ENCODE measurements around the gene TMC6.

The TMC6 gene

GRCh38 chr17:78132767-78133178 is 4.2 kb upstream of the TMC6 start:
- peak overlapping the region; percentile 72 for H3K4me3 ChIP-seq (replicated peaks; ENCODE audit: low read depth, low read length)
- peaks cover 36% of the 10 kb centered on the region for H3K36me3 ChIP-seq (ENCODE audit: control insufficient read depth, insufficient read depth, low read length)
- TF ChIP-seq CTCF (IDR thresholded peaks at IDR 0.05; ENCODE audit: insufficient read depth, low read length, poor library complexity, severe bottlenecking), result no peak

GRCh38 chr17:78132084-78132676 is 3.6 kb upstream of the TMC6 start:
- Histone ChIP-seq H3K4me3 (replicated peaks; ENCODE audit: low read depth, low read length) (peak overlapping the region; percentile 72), H3K27me3 (replicated peaks; ENCODE audit: control insufficient read depth, insufficient read depth, low read length) (no peaks in the 10 kb centered on the region), H3K36me3 (ENCODE audit: control insufficient read depth, insufficient read depth, low read length) (peaks cover 35% of the 10 kb centered on the region)
- DNase-seq (ENCODE audit: extremely low read depth, insufficient read length), result peak; percentile 87
- peak; percentile 31 for TF ChIP-seq CTCF (IDR thresholded peaks at IDR 0.05; ENCODE audit: insufficient read depth, low read length, poor library complexity, severe bottlenecking)

More at GRCh38 chr17:78132767-78133178, 4.2 kb upstream of the TMC6 start:
- no peak for DNase-seq (ENCODE audit: extremely low read depth, insufficient read length)
- H3K27me3 ChIP-seq (replicated peaks; ENCODE audit: control insufficient read depth, insufficient read depth, low read length), result no peaks in the 10 kb centered on the region

- Histone ChIP-seq H3K4me3 (replicated peaks; ENCODE audit: low read depth, low read length) (peak overlapping the region; percentile 72), H3K36me3 (ENCODE audit: control insufficient read depth, insufficient read depth, low read length) (peaks cover 31% of the 10 kb centered on the region), H3K27me3 (replicated peaks; ENCODE audit: control insufficient read depth, insufficient read depth, low read length) (no peaks in the 10 kb centered on the region)
- peak; percentile 63 for DNase-seq (ENCODE audit: extremely low read depth, insufficient read length)
- TF ChIP-seq CTCF (IDR thresholded peaks at IDR 0.05; ENCODE audit: insufficient read depth, low read length, poor library complexity, severe bottlenecking), result no peak
Measured at GRCh38 chr17:78131172-78132083, 2.9 kb upstream of the TMC6 start.

GRCh38 chr17:78130437-78131101 is 2.0 kb upstream of the TMC6 start, which contains the start of gene TMC8:
TMC8 (plus strand) TSS chr17:78130771; CDS start chr17:78131589, 818 bp downstream.
- H3K4me3 ChIP-seq (replicated peaks; ENCODE audit: low read depth, low read length), result peak within 1 kb of the TSS; percentile 72
- peaks cover 28% of the 10 kb centered on the region for H3K36me3 ChIP-seq (ENCODE audit: control insufficient read depth, insufficient read depth, low read length)
- DNase-seq (ENCODE audit: extremely low read depth, insufficient read length), result peak; percentile 76

GRCh38 chr17:78130090-78130436 is 1.5 kb upstream of the TMC6 start:
- TF ChIP-seq CTCF (IDR thresholded peaks at IDR 0.05; ENCODE audit: insufficient read depth, low read length, poor library complexity, severe bottlenecking), result no peak
- peak overlapping the region; percentile 72 for H3K4me3 ChIP-seq (replicated peaks; ENCODE audit: low read depth, low read length)
- no peaks in the 10 kb centered on the region for H3K27me3 ChIP-seq (replicated peaks; ENCODE audit: control insufficient read depth, insufficient read depth, low read length)
- H3K36me3 ChIP-seq (ENCODE audit: control insufficient read depth, insufficient read depth, low read length), result peaks cover 26% of the 10 kb centered on the region
- no peak for DNase-seq (ENCODE audit: extremely low read depth, insufficient read length)

More at GRCh38 chr17:78130437-78131101, 2.0 kb upstream of the TMC6 start, which contains the start of gene TMC8:
- no peak for TF ChIP-seq CTCF (IDR thresholded peaks at IDR 0.05; ENCODE audit: insufficient read depth, low read length, poor library complexity, severe bottlenecking)
- H3K27me3 ChIP-seq (replicated peaks; ENCODE audit: control insufficient read depth, insufficient read depth, low read length), result no peaks in the 10 kb centered on the region
